ENCODE data around the gene TM4SF4. TPM values are rescaled to one million over a fixed set of nuclear protein-coding genes. Genes with fewer than 3 reads are reported as not detected.

TM4SF4 gene
- total and polyA plus RNA-seq, 7 donors = 0.92 to 17.1 (median 5.0) TPM; not detected in 1

GRCh38 chr3:149514471-149514870 lies 40.0 kb downstream of the TM4SF4 start:
- H3K9me3 ChIP-seq = no peaks in the 10 kb centered on the region
- WGBS, 2 donors = 83 to 87% methylated on average over 2 of the region's 2 CpGs
- TF ChIP-seq CTCF (IDR thresholded peaks at IDR 0.05) = no peak
- no peak for TF ChIP-seq POLR2A (IDR thresholded peaks at IDR 0.05)
- TF ChIP-seq EP300 (IDR thresholded peaks at IDR 0.05) = no peak
- TF ChIP-seq POLR2AphosphoS5 (IDR thresholded peaks at IDR 0.05) = no peak
- H3K27ac ChIP-seq = no peak overlapping the region
- no peak overlapping the region for H3K4me3 ChIP-seq
- no peak for DNase-seq
- intact Hi-C loops (cut with DNase I) = loop anchor here (5.0 kb wide), 2 partner anchors 258 to 298 kb away; partner anchors contain the start of gene RNF13
- peaks cover 0 to 22% (median 14%) of the 10 kb centered on the region in 4 donors for H3K4me1 ChIP-seq
- H3K36me3 ChIP-seq = peaks cover 0 to 26% (median 0%) of the 10 kb centered on the region in 4 donors
- no peaks in the 10 kb centered on the region for H3K27me3 ChIP-seq

- Histone ChIP-seq H3K36me3 (peaks cover 0 to 34% (median 5%) of the 10 kb centered on the region in 4 donors), H3K4me1 (peaks cover 0 to 22% (median 14%) of the 10 kb centered on the region in 4 donors), H3K9me3 (no peaks in the 10 kb centered on the region), H3K27me3 (no peaks in the 10 kb centered on the region), H3K4me3 (no peak overlapping the region), H3K27ac (no peak overlapping the region)
- no peak for TF ChIP-seq POLR2AphosphoS5 (IDR thresholded peaks at IDR 0.05)
- TF ChIP-seq EP300 (IDR thresholded peaks at IDR 0.05) = no peak
- no peak for TF ChIP-seq POLR2A (IDR thresholded peaks at IDR 0.05)
- TF ChIP-seq CTCF (IDR thresholded peaks at IDR 0.05) = no peak
- no peak for DNase-seq
- intact Hi-C loops (cut with DNase I) = no loop called here
- WGBS, 2 donors = 85 to 90% methylated on average over 2 of the region's 2 CpGs
Observed at GRCh38 chr3:149515249-149515648, 40.8 kb downstream of the TM4SF4 start.

GRCh38 chr3:149516920-149517319 lies 42.4 kb downstream of the TM4SF4 start:
- TF ChIP-seq CTCF (IDR thresholded peaks at IDR 0.05) = no peak
- TF ChIP-seq POLR2AphosphoS5 (IDR thresholded peaks at IDR 0.05) = no peak
- no peak for TF ChIP-seq EP300 (IDR thresholded peaks at IDR 0.05)
- no peak for TF ChIP-seq POLR2A (IDR thresholded peaks at IDR 0.05)
- Histone ChIP-seq H3K4me1 (peaks cover 0 to 22% (median 14%) of the 10 kb centered on the region in 4 donors), H3K27me3 (no peaks in the 10 kb centered on the region), H3K9me3 (no peaks in the 10 kb centered on the region), H3K27ac (no peak overlapping the region), H3K4me3 (no peak overlapping the region), H3K36me3 (peaks cover 0 to 51% (median 13%) of the 10 kb centered on the region in 4 donors)
- WGBS, 2 donors = 59 to 68% methylated on average over 1 of the region's 1 CpG
- intact Hi-C loops (cut with DNase I) = no loop called here
- DNase-seq = no peak

GRCh38 chr3:149519912-149520311 lies 45.4 kb downstream of the TM4SF4 start:
- no peak for DNase-seq
- H3K4me3 ChIP-seq = no peak overlapping the region
- no peaks in the 10 kb centered on the region for H3K27me3 ChIP-seq
- WGBS, 2 donors = 64 to 91% methylated on average over 3 of the region's 3 CpGs
- intact Hi-C loops (cut with DNase I) = no loop called here
- H3K9me3 ChIP-seq = no peaks in the 10 kb centered on the region
- TF ChIP-seq EP300 (IDR thresholded peaks at IDR 0.05) = no peak
- TF ChIP-seq POLR2A (IDR thresholded peaks at IDR 0.05) = no peak
- TF ChIP-seq POLR2AphosphoS5 (IDR thresholded peaks at IDR 0.05) = no peak
- TF ChIP-seq CTCF (IDR thresholded peaks at IDR 0.05) = no peak
- H3K4me1 ChIP-seq = peaks cover 0 to 13% (median 12%) of the 10 kb centered on the region in 4 donors
- peaks cover 3 to 71% (median 15%) of the 10 kb centered on the region in 4 donors for H3K36me3 ChIP-seq
- H3K27ac ChIP-seq = no peak overlapping the region

Data from sigmoid colon (tissue), 7 donors.